ENCODE measurements around the gene CARNS1.

Gene CARNS1

GRCh38 chr11:67367761-67368227 is 47.7 kb upstream of the CARNS1 start:
- no peak for DNase-seq (ENCODE audit: extremely low spot score)
- ChIA-PET CTCF (interaction anchor here (1.0 kb wide), 1 partner anchor 17 kb away, joined by 4 read pairs; no protein-coding TSS in a partner anchor), POLR2A (no interaction called here)
- no peak for TF ChIP-seq L3MBTL2 (conservative IDR thresholded peaks at IDR 0.05)
- TF ChIP-seq NFRKB (IDR thresholded peaks at IDR 0.05): no peak
- no peak for TF ChIP-seq TARDBP (IDR thresholded peaks at IDR 0.05)
- TF ChIP-seq SUZ12 (IDR thresholded peaks at IDR 0.05): no peak
- TF ChIP-seq, protein P1, sequence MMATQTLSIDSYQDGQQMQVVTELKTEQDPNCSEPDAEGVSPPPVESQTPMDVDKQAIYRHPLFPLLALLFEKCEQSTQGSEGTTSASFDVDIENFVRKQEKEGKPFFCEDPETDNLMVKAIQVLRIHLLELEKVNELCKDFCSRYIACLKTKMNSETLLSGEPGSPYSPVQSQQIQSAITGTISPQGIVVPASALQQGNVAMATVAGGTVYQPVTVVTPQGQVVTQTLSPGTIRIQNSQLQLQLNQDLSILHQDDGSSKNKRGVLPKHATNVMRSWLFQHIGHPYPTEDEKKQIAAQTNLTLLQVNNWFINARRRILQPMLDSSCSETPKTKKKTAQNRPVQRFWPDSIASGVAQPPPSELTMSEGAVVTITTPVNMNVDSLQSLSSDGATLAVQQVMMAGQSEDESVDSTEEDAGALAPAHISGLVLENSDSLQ (IDR thresholded peaks at IDR 0.05): no peak
- no peak for TF ChIP-seq BHLHE40 (IDR thresholded peaks at IDR 0.05; ENCODE audit: borderline replicate concordance)
- no peak for TF ChIP-seq SP1 (IDR thresholded peaks at IDR 0.05)
- no peak for TF ChIP-seq ELF4 (IDR thresholded peaks at IDR 0.05)
- no peak for TF ChIP-seq ZNF384 (IDR thresholded peaks at IDR 0.05)
- TF ChIP-seq ARNT (IDR thresholded peaks at IDR 0.05): no peak
- no peak for TF ChIP-seq FOXA1 (IDR thresholded peaks at IDR 0.05)
- no peak for TF ChIP-seq CTBP1 (IDR thresholded peaks at IDR 0.05; ENCODE audit: borderline replicate concordance)
- TF ChIP-seq HDGF (IDR thresholded peaks at IDR 0.05; ENCODE audit: borderline replicate concordance): no peak
- no peak for TF ChIP-seq FOXM1 (IDR thresholded peaks at IDR 0.05; ENCODE audit: borderline replicate concordance)
- no peak for TF ChIP-seq LEF1 (IDR thresholded peaks at IDR 0.05; ENCODE audit: borderline replicate concordance)
- no peak for TF ChIP-seq FOXK2 (IDR thresholded peaks at IDR 0.05)

- TF ChIP-seq, protein P1 (IDR thresholded peaks at IDR 0.05): no peak
- TF ChIP-seq FOXA1 (IDR thresholded peaks at IDR 0.05): no peak
- no peak for TF ChIP-seq FOXK2 (IDR thresholded peaks at IDR 0.05)
- TF ChIP-seq CTBP1 (IDR thresholded peaks at IDR 0.05; ENCODE audit: borderline replicate concordance): no peak
- no peak for TF ChIP-seq ZNF384 (IDR thresholded peaks at IDR 0.05)
- POLR2A ChIA-PET: no interaction called here
- no peak for DNase-seq (ENCODE audit: extremely low spot score)
- CTCF ChIA-PET: interaction anchor here (4.0 kb wide), 1 partner anchor 14 kb away, joined by 25 read pairs; no protein-coding TSS in a partner anchor
These were observed 46.9 kb upstream of the CARNS1 start for GRCh38 chr11:67368621-67369020.

- CTCF ChIA-PET: interaction anchor here (4.0 kb wide), 1 partner anchor 13 kb away, joined by 25 read pairs; no protein-coding TSS in a partner anchor
- DNase-seq (ENCODE audit: extremely low spot score): no peak
- no peak for TF ChIP-seq FOXM1 (IDR thresholded peaks at IDR 0.05; ENCODE audit: borderline replicate concordance)
- TF ChIP-seq ZNF384 (IDR thresholded peaks at IDR 0.05): no peak
- no peak for TF ChIP-seq TARDBP (IDR thresholded peaks at IDR 0.05)
- no peak for TF ChIP-seq ARNT (IDR thresholded peaks at IDR 0.05)
- TF ChIP-seq, protein P1 (IDR thresholded peaks at IDR 0.05): no peak
- no peak for TF ChIP-seq HDGF (IDR thresholded peaks at IDR 0.05; ENCODE audit: borderline replicate concordance)
- TF ChIP-seq BHLHE40 (IDR thresholded peaks at IDR 0.05; ENCODE audit: borderline replicate concordance): no peak
- no peak for TF ChIP-seq L3MBTL2 (conservative IDR thresholded peaks at IDR 0.05)
- no peak for TF ChIP-seq CTBP1 (IDR thresholded peaks at IDR 0.05; ENCODE audit: borderline replicate concordance)
- TF ChIP-seq SP1 (IDR thresholded peaks at IDR 0.05): no peak
- no peak for TF ChIP-seq NFRKB (IDR thresholded peaks at IDR 0.05)
- TF ChIP-seq SUZ12 (IDR thresholded peaks at IDR 0.05): no peak
- TF ChIP-seq ELF4 (IDR thresholded peaks at IDR 0.05): no peak
- no peak for TF ChIP-seq LEF1 (IDR thresholded peaks at IDR 0.05; ENCODE audit: borderline replicate concordance)
- POLR2A ChIA-PET: interaction anchor here (1.1 to 1.2 kb wide), 2 partner anchors 16 to 20 kb away, joined by 3 to 4 read pairs; partner anchors contain the start of gene POLD4
These were observed 46.2 kb upstream of the CARNS1 start for GRCh38 chr11:67369275-67369674.

GRCh38 chr11:67369801-67370284 is 45.6 kb upstream of the CARNS1 start:
- CTCF ChIA-PET: interaction anchor here (0.8 to 4.0 kb wide), 6 partner anchors 10 to 32 kb away, joined by 4 to 25 read pairs (median 5); partner anchors contain the start of gene PPP1CA
- TF ChIP-seq SUZ12 (IDR thresholded peaks at IDR 0.05) (no peak), HDGF (IDR thresholded peaks at IDR 0.05; ENCODE audit: borderline replicate concordance) (no peak), SP1 (IDR thresholded peaks at IDR 0.05) (no peak), ARNT (IDR thresholded peaks at IDR 0.05) (no peak), TARDBP (IDR thresholded peaks at IDR 0.05) (no peak), CTBP1 (IDR thresholded peaks at IDR 0.05; ENCODE audit: borderline replicate concordance) (no peak), NFRKB (IDR thresholded peaks at IDR 0.05) (no peak), BHLHE40 (IDR thresholded peaks at IDR 0.05; ENCODE audit: borderline replicate concordance) (no peak), LEF1 (IDR thresholded peaks at IDR 0.05; ENCODE audit: borderline replicate concordance) (no peak), FOXA1 (IDR thresholded peaks at IDR 0.05) (no peak), ZNF384 (IDR thresholded peaks at IDR 0.05) (no peak), FOXM1 (IDR thresholded peaks at IDR 0.05; ENCODE audit: borderline replicate concordance) (no peak), FOXK2 (IDR thresholded peaks at IDR 0.05) (no peak), ELF4 (IDR thresholded peaks at IDR 0.05) (no peak), L3MBTL2 (conservative IDR thresholded peaks at IDR 0.05) (no peak)
- TF ChIP-seq, protein P1 (IDR thresholded peaks at IDR 0.05): no peak
- POLR2A ChIA-PET: interaction anchor here (1.1 to 2.1 kb wide), 4 partner anchors 11 to 19 kb away, joined by 3 to 10 read pairs (median 4); partner anchors contain the start of gene POLD4
- no peak for DNase-seq (ENCODE audit: extremely low spot score)

GRCh38 chr11:67370351-67371076 is 45.0 kb upstream of the CARNS1 start:
- POLR2A ChIA-PET: interaction anchor here (1.0 to 2.1 kb wide), 5 partner anchors 11 to 21 kb away, joined by 3 to 10 read pairs (median 4); partner anchors contain the start of genes POLD4 and RAD9A

More at GRCh38 chr11:67370351-67371076, 45.0 kb upstream of the CARNS1 start:
- CTCF ChIA-PET: interaction anchor here (0.6 to 4.0 kb wide), 7 partner anchors 10 to 806 kb away, joined by 4 to 25 read pairs (median 5); partner anchors contain the start of gene PPP1CA
- TF ChIP-seq FOXK2 (IDR thresholded peaks at IDR 0.05): no peak
- no peak for DNase-seq (ENCODE audit: extremely low spot score)
